H1 (cell line): ENCODE results near the gene ZNF83. TPM values are rescaled to one million over a fixed set of nuclear protein-coding genes. Genes with fewer than 3 reads are reported as not detected.

Experiments
- ATF2 ChIP-seq: IDR thresholded peaks from 2 replicates; pipeline ENCODE4 v1.6.1; 2012; ENCODE audit warnings: low read length, inconsistent platforms
- CEBPB ChIP-seq: IDR thresholded peaks from 2 replicates; pipeline ENCODE4 v1.6.1; 2012; ENCODE audit warnings: low read depth, low read length
- CREB1 ChIP-seq: IDR thresholded peaks from 2 replicates; pipeline ENCODE4 v1.6.1; 2012; ENCODE audit warnings: inconsistent platforms
- CTCF ChIP-seq, 3 experiments: IDR thresholded peaks; 1 replicate in 2 of 3; 2 replicates in 1 of 3; pipeline versions ENCODE4 v1.5.1 to v1.6.1; 2011; ENCODE audit warnings: low read length in 3 of 3, mild to moderate bottlenecking in 3 of 3, inconsistent platforms in 2 of 3, low read depth in 1 of 3, moderate library complexity in 1 of 3; ENCODE audit not compliant: insufficient read depth in 1 of 3; ENCODE audit errors: control extremely low read depth in 1 of 3
- E2F6 ChIP-seq: IDR thresholded peaks from 2 replicates; pipeline ENCODE4 v1.6.1; 2012; ENCODE audit warnings: inconsistent platforms
- KDM5A ChIP-seq: fragments of 200-600 bp; IDR thresholded peaks from 2 replicates; pipeline ENCODE4 v1.7.1; 2012; ENCODE audit warnings: mild to moderate bottlenecking, low read length, inconsistent platforms, mixed read lengths
- RFX5 ChIP-seq: IDR thresholded peaks from 2 replicates; pipeline ENCODE4 v1.6.1; 2011; ENCODE audit warnings: low read depth, low read length, improper control_type of control experiment, borderline replicate concordance
- SP2 ChIP-seq: IDR thresholded peaks from 2 replicates; pipeline ENCODE4 v1.6.1; 2012; ENCODE audit warnings: mild to moderate bottlenecking, low read length, inconsistent platforms
- polyA plus RNA-seq, 7 experiments: library from polyadenylated mRNA; depleted of rRNA in 3 of 7; stranded (reverse) in 5 of 7; unstranded in 2 of 7; fragments of >200 nt in 5 of 7; fragments of 200-250 nt in 2 of 7; gene quantifications; 1 replicate in 5 of 7; 2 replicates in 1 of 7; 4 replicates in 1 of 7; pipeline versions ENCODE4 v1.2.1 to v1.2.3, GENCODE V29; 2011 to 2013; ENCODE audit warnings: missing spikeins in 2 of 7, mixed read lengths in 2 of 7
- total RNA-seq: library from RNA; stranded (reverse); fragmentation: NEBNext Ultra II Directional; extraction: Animal tissue kit (Norgen Biotek cat#: 25700); gene quantifications from 2 replicates; pipeline ENCODE4 v1.2.1, GENCODE V29; 2021

ZNF83 gene
- total and polyA plus RNA-seq, 2 of the 8 experiments (the other 6 are each of a cell fraction or from before 2014, with no cell fraction given) = 13.2 to 19.4 TPM

GRCh38 chr19:52603558-52604207, 34.5 kb downstream of the ZNF83 start (continued):
- TF ChIP-seq RFX5 (no peak), CREB1 (no peak), SP2 (no peak), ATF2 (no peak), KDM5A (no peak), CTCF (IDR thresholded peaks at IDR 0.05; ENCODE audit: control extremely low read depth in 1 of 3, insufficient read depth in 1 of 3, low read depth in 1 of 3, low read length in 3 of 3) (no peak), CEBPB (no peak), E2F6 (no peak)
